K562 (cell line): ENCODE results near the gene TRAF1. TPM values are rescaled to one million over a fixed set of nuclear protein-coding genes. Genes with fewer than 3 reads are reported as not detected.

Experiments
- ATAC-seq: fragments of 200-7000 bp; cut with Tn5 transposase; 3 replicates; pipeline ENCODE4 v1.9.1; 2020; ENCODE audit warnings: moderate library complexity
- BruUV-seq: library from RNA; stranded (reverse); fragments of 400-500 nt; replicated peaks from 2 replicates; lab custom pipeline; 2021; lab: Mats Ljungman, UMichigan
- CTCF ChIA-PET: fragments of 300-600 bp; formaldehyde crosslinking; extraction: SDS; loops from one replicate; lab custom pipeline; 2021; ENCODE audit warnings: low intra/inter-chr PET ratio; lab: Yijun Ruan, JAX
- POLR2A ChIA-PET: fragments of 300-600, 350-650 bp; sonication (Branson Sonifier 250); formaldehyde crosslinking; extraction: SDS; loops from one replicate; lab custom pipeline; 2021; ENCODE audit warnings: antibody characterized with exemption, inconsistent platforms; lab: Yijun Ruan, JAX
- DNase-seq, 4 experiments: peaks; one replicate each; pipeline versions ENCODE4 v3.0.0 to v3.0.0-alpha.2; 2011 to 2018; ENCODE audit warnings: low spot score in 3 of 4, mixed read lengths in 3 of 4; ENCODE audit errors: extremely low read depth in 1 of 4
- FAIRE-seq: peaks from 2 replicates; lab custom pipeline; 2011; peaks lifted over from hg19 to GRCh38; lab: Jason Lieb, UNC
- H2AFZ ChIP-seq: 2 replicates; pipeline ENCODE4 v1.6.0; 2011; ENCODE audit warnings: low read depth, low read length, control low read depth, inconsistent platforms
- H3K27ac ChIP-seq: fragments of 200-600 bp; 3 replicates; pipeline ENCODE4 v1.8.0; 2011; ENCODE audit warnings: low read depth, mild to moderate bottlenecking, control low read depth, inconsistent platforms, low read length, moderate library complexity, mixed read lengths; ENCODE audit errors: extremely low read depth
- H3K27me3 ChIP-seq, 2 experiments: fragments of 300-600 bp in 1 of 2; 2 replicates in 1 of 2; 3 replicates in 1 of 2; pipeline versions ENCODE4 v1.6.0 to v1.8.0; 2011; ENCODE audit warnings: inconsistent platforms in 2 of 2, low read length in 2 of 2, mild to moderate bottlenecking in 1 of 2, mixed read lengths in 1 of 2, moderate library complexity in 1 of 2; ENCODE audit not compliant: control insufficient read depth in 2 of 2, insufficient read depth in 2 of 2
- H3K36me3 ChIP-seq: fragments of 300-600 bp; 3 replicates; pipeline ENCODE4 v1.8.0; 2011; ENCODE audit warnings: mild to moderate bottlenecking, low read length, inconsistent platforms; ENCODE audit not compliant: control insufficient read depth, insufficient read depth
- H3K4me1 ChIP-seq, 2 experiments: fragments of 200-600 bp in 1 of 2; replicated peaks in 1 of 2; 2 replicates in 1 of 2; 3 replicates in 1 of 2; pipeline versions ENCODE4 v1.5.1 to v1.8.0; 2011; ENCODE audit warnings: inconsistent platforms in 2 of 2, low read length in 2 of 2, mild to moderate bottlenecking in 1 of 2, mixed read lengths in 1 of 2, moderate library complexity in 1 of 2; ENCODE audit not compliant: control insufficient read depth in 2 of 2, insufficient read depth in 2 of 2
- H3K4me2 ChIP-seq: 2 replicates; pipeline ENCODE4 v1.6.1; 2011; ENCODE audit warnings: low read length, control low read depth, inconsistent platforms, mixed read lengths; ENCODE audit not compliant: insufficient read depth
- H3K4me3 ChIP-seq: fragments of 200-600 bp; sonication (generic), shearing (Covaris generic); 2 replicates; pipeline ENCODE4 v1.5.1; 2016; ENCODE audit warnings: control low read depth, inconsistent platforms
- H3K79me2 ChIP-seq: fragments of 200-600 bp; 3 replicates; pipeline ENCODE4 v1.8.0; 2011; ENCODE audit warnings: low read length, inconsistent platforms; ENCODE audit not compliant: control insufficient read depth, insufficient read depth
- H3K9ac ChIP-seq, 2 experiments: 2 replicates each; pipeline versions ENCODE4 v1.6.0 to v1.6.1; 2011; ENCODE audit warnings: low read depth in 2 of 2, low read length in 2 of 2, control low read depth in 1 of 2, inconsistent platforms in 1 of 2, mild to moderate bottlenecking in 1 of 2, mixed read lengths in 1 of 2; ENCODE audit not compliant: insufficient read depth in 1 of 2
- H3K9me1 ChIP-seq: one replicate; pipeline ENCODE4 v1.6.0; 2011; ENCODE audit warnings: inconsistent platforms, mild to moderate bottlenecking, low read length, moderate library complexity; ENCODE audit not compliant: control insufficient read depth, insufficient read depth
- H3K9me3 ChIP-seq: replicated peaks from 2 replicates; pipeline ENCODE4 v1.5.1; 2011; ENCODE audit warnings: low read depth, low read length, inconsistent platforms; ENCODE audit not compliant: control insufficient read depth, insufficient read depth
- H4K20me1 ChIP-seq: replicated peaks from 2 replicates; pipeline ENCODE4 v1.6.1; 2011; ENCODE audit warnings: low read length, inconsistent platforms, mixed read lengths; ENCODE audit not compliant: control insufficient read depth, insufficient read depth
- CCNT2 ChIP-seq: IDR thresholded peaks from 2 replicates; pipeline ENCODE4 v1.6.1; 2011; ENCODE audit warnings: borderline replicate concordance, low read depth, mild to moderate bottlenecking, moderate library complexity, mixed read lengths, low read length; ENCODE audit not compliant: insufficient read length; ENCODE audit errors: extremely low read depth
- CEBPB ChIP-seq: fragments of 450-650 bp; IDR thresholded peaks from 2 replicates; pipeline ENCODE4 v1.6.1; 2016; ENCODE audit warnings: missing genetic modification characterization, missing compliant biosample characterization
- CTCF ChIP-seq, 3 experiments: IDR thresholded peaks in 2 of 3; conservative IDR thresholded peaks in 1 of 3; 2 replicates each; pipeline ENCODE4 v1.5.1; 2011 to 2012; ENCODE audit warnings: low read length in 3 of 3, mild to moderate bottlenecking in 3 of 3, control low read depth in 2 of 3, improper control_type of control experiment in 1 of 3, inconsistent platforms in 1 of 3, low read depth in 1 of 3, mixed read lengths in 1 of 3, moderate library complexity in 1 of 3; ENCODE audit not compliant: insufficient read depth in 2 of 3
- NR2C1 ChIP-seq, 2 experiments: fragments of 450-650 bp; IDR thresholded peaks; 2 replicates each; pipeline ENCODE4 v1.6.1; 2017; ENCODE audit warnings: mild to moderate bottlenecking in 2 of 2, antibody characterized with exemption in 1 of 2, inconsistent platforms in 1 of 2, missing compliant biosample characterization in 1 of 2, missing genetic modification characterization in 1 of 2
- NRF1 ChIP-seq, 2 experiments: fragments of 450-650 bp; IDR thresholded peaks in 1 of 2; conservative IDR thresholded peaks in 1 of 2; 2 replicates each; pipeline ENCODE4 v1.6.1; 2014; ENCODE audit warnings: mild to moderate bottlenecking in 2 of 2
- POLR2A ChIP-seq: fragments of 450-650 bp; conservative IDR thresholded peaks from 2 replicates; pipeline ENCODE4 v1.6.1; 2016
- POLR2G ChIP-seq: fragments of 200-400 bp; formaldehyde crosslinking; IDR thresholded peaks from 2 replicates; pipeline ENCODE4 v1.6.1; 2017; ENCODE audit warnings: low read depth, mild to moderate bottlenecking, antibody characterized with exemption, low read length, moderate library complexity
- RBM22 ChIP-seq: fragments of 200-400 bp; formaldehyde crosslinking; IDR thresholded peaks from 2 replicates; pipeline ENCODE4 v1.6.1; 2018; ENCODE audit warnings: low read length, low read depth; ENCODE audit not compliant: poor library complexity, severe bottlenecking
- SMAD3 ChIP-seq: fragments of 450-650 bp; formaldehyde crosslinking; conservative IDR thresholded peaks from 2 replicates; pipeline ENCODE4 v1.4.0; 2020; ENCODE audit warnings: mild to moderate bottlenecking
- SRSF3 ChIP-seq: fragments of 200-400 bp; formaldehyde crosslinking; IDR thresholded peaks from 2 replicates; pipeline ENCODE4 v1.6.1; 2016; ENCODE audit warnings: mild to moderate bottlenecking, low read length, moderate library complexity; ENCODE audit not compliant: insufficient read depth
- WGBS: fragments of 100-300 bp; shearing (Covaris generic); methylation state at CpG from one replicate; pipeline ENCODE4 v1.1.6; 2016; ENCODE audit warnings: low coverage, mixed read lengths; ENCODE audit not compliant: insufficient coverage; ENCODE audit errors: missing lambda C conversion rate; 5-methylcytosine and 5-hydroxymethylcytosine counted together
- in situ Hi-C: fragments of 300-500 bp; cut with MboI; formaldehyde crosslinking; loops from 4 replicates; pipeline ENCODE4 v1.15.0; 2018; ENCODE audit warnings: inconsistent platforms, mixed read lengths
- intact Hi-C: fragments of 100-400 bp; cut with micrococcal nuclease; formaldehyde crosslinking; loops from 2 replicates; pipeline ENCODE4 v1.14.2; 2022
- polyA plus RNA-seq, 8 experiments: library from polyadenylated mRNA; depleted of rRNA in 4 of 8; stranded (reverse) in 5 of 8; unstranded in 3 of 8; fragments of >200 nt; fragmentation: Nextera tagmentation in 2 of 8; fragmentation: Illumina TruSeq in 1 of 8; extraction: Ambion mirVana in 2 of 8; extraction: Trizol in 1 of 8; gene quantifications; 2 replicates each; pipeline versions ENCODE4 v1.2.1 to v1.2.3, GENCODE V29; 2011 to 2014; ENCODE audit warnings: inconsistent platforms in 1 of 8, missing spikeins in 1 of 8
- total RNA-seq, 7 experiments: library from RNA; depleted of rRNA in 6 of 7; stranded (reverse); fragments of >200 nt in 6 of 7; fragmentation: Illumina TruSeq in 2 of 7; extraction: Trizol in 2 of 7; gene quantifications; 2 replicates each; pipeline versions ENCODE4 v1.2.1 to v1.2.3, GENCODE V29; 2011 to 2021; ENCODE audit warnings: low replicate concordance in 1 of 7
- TF ChIP-seq, protein P1 (sequence below): fragments of 200-800 bp; sonication (Bioruptor generic); IDR thresholded peaks from 2 replicates; pipeline ENCODE4 v1.6.1; 2017; ENCODE audit warnings: missing genetic modification characterization, missing compliant biosample characterization

TRAF1 gene
- total and polyA plus RNA-seq, 9 of the 15 experiments (the other 6 are each of a cell fraction or from before 2014, with no cell fraction given): 0.01 to 1.1 (median 0.04) TPM; not detected in 2

GRCh38 chr9:120855827-120856670, 70.5 kb downstream of the TRAF1 start:
- H4K20me1 ChIP-seq: no peaks in the 10 kb centered on the region
- peak in 1 of 4 experiments; percentile 57 for DNase-seq
- peaks cover 0 to 7% of the 10 kb centered on the region in 2 experiments; a peak in 1 of 5 replicates for H3K4me1 ChIP-seq
- H3K27me3 ChIP-seq: no peaks in the 10 kb centered on the region
- ChIA-PET POLR2A (interaction anchor here (0.7 to 5.9 kb wide), 9 partner anchors 9 to 124 kb away, joined by 3 to 78 read pairs (median 7); partner anchors contain the start of genes PHF19 and PSMD5), CTCF (no interaction called here)
- peaks cover 5% of the 10 kb centered on the region for H3K9me1 ChIP-seq
- intact Hi-C loops: no loop called here
- no peak overlapping the region for H2AFZ ChIP-seq
- H3K4me2 ChIP-seq: no peak overlapping the region
- H3K79me2 ChIP-seq: no peaks in the 10 kb centered on the region
- no peaks in the 10 kb centered on the region for H3K9me3 ChIP-seq
- in situ Hi-C loops: no loop called here
- ATAC-seq: peak; percentile 21
- no peak for FAIRE-seq
- TSS peak; percentile 25 for BruUV-seq
- peaks cover 83% of the 10 kb centered on the region for H3K36me3 ChIP-seq
- H3K4me3 ChIP-seq: no peak overlapping the region
- no peak overlapping the region for H3K27ac ChIP-seq
- 77% methylated on average over 7 of the region's 7 CpGs for WGBS
- H3K9ac ChIP-seq: peak overlapping the region in 1 of 2 experiments; percentile 54; a peak in 3 of 4 replicates
- TF ChIP-seq CCNT2 (no peak), CTCF (IDR thresholded peaks at IDR 0.05 in 2 of 3, conservative IDR thresholded peaks at IDR 0.05 in 1 of 3; ENCODE audit: insufficient read depth in 2 of 3, low read depth in 1 of 3, low read length in 3 of 3) (no peak), SRSF3 (no peak), NRF1 (conservative IDR thresholded peaks at IDR 0.05 in 1 of 2, IDR thresholded peaks at IDR 0.05 in 1 of 2) (no peak), POLR2G (peak; percentile 79), POLR2A (peak; percentile 65), RBM22 (no peak), NR2C1 (IDR thresholded peaks at IDR 0.05) (no peak), NR2C1 (tag; IDR thresholded peaks at IDR 0.05) (no peak), CEBPB (tag) (no peak), SMAD3 (CRISPR knock-in tag) (no peak)
- TF ChIP-seq, protein P1, sequence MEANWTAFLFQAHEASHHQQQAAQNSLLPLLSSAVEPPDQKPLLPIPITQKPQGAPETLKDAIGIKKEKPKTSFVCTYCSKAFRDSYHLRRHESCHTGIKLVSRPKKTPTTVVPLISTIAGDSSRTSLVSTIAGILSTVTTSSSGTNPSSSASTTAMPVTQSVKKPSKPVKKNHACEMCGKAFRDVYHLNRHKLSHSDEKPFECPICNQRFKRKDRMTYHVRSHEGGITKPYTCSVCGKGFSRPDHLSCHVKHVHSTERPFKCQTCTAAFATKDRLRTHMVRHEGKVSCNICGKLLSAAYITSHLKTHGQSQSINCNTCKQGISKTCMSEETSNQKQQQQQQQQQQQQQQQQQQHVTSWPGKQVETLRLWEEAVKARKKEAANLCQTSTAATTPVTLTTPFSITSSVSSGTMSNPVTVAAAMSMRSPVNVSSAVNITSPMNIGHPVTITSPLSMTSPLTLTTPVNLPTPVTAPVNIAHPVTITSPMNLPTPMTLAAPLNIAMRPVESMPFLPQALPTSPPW (CRISPR knock-in tag): no peak
